ENCODE results near the gene HMCN2.
A peak's percentile ranks its signal among the peaks of the same experiment; 100 is the strongest.

The HMCN2 gene

DNA sequence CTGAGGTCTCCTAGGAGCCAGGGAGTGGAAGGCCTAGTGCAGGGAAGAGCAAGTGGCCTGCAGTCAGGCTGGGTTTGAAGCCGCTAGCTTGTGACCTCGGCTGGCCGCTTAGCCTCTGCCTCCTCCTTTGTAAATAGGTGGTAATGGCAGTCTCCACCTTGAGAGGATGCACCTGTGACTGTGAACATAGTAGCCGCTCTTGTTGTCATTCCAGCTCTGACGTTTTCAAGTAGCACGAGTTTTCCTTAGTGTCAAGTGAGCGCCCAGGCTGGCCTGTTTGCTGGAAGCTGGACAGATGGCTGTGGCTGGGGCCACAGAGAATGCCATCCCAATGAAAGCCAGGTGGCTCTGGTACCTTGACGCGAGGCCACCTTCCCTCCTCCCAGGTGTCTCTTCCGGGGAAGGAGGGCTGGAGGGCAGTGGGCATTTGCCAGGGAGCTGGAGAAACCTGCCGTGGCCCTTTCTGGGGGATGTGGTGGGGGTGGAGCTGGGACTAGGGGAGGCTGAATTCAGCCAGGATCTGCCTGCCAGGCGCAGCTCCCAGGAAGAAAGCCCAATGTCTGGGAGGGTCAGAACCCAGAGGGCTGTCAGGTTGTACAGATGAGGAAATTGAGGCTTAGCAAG, 181.7 kb downstream of the HMCN2 start:
- DNase-seq (ENCODE audit: low read depth in 2 of 3, low spot score in 1 of 3) = no peak

DNA sequence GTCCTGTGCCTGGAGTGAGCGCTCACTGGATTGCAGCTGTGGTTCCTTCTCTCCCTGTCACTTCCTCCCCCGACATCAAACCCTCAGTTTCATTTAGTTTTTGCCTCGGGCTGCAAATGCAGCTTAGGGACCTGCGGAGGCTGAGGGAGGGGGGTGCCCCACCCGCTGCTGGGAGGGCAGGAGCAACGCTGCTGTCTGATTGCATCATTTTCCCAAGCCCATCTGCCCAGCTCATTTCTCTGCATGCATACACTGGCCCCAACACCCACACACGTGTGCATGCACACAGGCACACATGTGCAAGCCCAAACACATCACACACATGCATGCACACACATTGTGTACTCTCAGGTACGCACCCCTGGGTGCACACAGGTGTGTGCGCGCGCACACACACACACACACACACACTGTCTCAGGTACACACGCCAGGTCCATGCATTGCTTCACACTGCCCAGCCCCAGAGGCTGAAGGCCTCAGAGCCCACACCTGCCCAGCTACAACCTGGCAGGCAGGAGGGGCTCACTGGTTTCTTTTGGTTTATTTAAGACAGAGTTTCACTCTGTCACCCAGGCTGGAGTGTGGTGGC, 182.6 kb downstream of the HMCN2 start:
- no peak for DNase-seq (ENCODE audit: low read depth in 2 of 3, low spot score in 1 of 3)

DNA sequence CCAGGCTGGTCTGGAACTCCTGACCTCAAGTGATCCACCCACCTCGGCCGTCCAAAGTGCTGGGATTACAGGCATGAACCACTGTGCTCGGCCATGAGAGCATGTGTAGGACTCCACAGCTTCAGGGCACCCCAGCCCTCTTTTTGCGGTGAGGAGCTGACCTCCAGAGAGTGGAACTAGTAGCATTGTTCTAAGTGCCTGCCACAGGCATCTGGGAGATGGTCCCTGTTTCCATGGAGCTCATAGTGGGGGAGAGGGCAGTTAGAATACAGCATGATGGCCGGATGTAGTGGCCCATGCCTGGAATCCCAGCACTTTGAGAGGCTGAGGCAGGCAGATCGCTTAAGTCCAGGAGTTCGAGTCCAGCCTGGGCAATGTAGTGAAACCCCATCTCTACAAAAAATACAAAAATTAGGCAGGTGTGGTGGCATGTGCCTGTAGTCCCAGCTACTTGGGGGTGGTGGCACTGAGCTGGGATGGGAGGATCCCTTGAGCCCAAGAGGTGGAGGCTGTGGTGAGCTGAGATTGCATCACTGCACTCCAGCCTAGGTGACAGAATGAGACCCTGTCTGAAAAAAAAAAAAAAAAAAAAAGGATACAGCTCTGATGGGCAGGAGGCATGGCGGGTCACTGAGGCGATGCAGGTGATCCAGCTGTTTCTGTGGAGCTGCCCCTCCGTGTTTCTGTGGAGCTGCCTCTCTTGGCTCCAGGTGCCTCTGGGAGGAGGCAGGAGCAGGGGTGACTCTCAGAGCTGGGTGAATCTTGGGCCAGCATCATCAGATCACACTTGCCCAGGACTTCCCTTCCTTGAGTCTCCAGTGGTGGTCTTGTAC, 183.4 kb downstream of the HMCN2 start:
- no peak for DNase-seq (ENCODE audit: low read depth in 2 of 3, low spot score in 1 of 3)

DNA sequence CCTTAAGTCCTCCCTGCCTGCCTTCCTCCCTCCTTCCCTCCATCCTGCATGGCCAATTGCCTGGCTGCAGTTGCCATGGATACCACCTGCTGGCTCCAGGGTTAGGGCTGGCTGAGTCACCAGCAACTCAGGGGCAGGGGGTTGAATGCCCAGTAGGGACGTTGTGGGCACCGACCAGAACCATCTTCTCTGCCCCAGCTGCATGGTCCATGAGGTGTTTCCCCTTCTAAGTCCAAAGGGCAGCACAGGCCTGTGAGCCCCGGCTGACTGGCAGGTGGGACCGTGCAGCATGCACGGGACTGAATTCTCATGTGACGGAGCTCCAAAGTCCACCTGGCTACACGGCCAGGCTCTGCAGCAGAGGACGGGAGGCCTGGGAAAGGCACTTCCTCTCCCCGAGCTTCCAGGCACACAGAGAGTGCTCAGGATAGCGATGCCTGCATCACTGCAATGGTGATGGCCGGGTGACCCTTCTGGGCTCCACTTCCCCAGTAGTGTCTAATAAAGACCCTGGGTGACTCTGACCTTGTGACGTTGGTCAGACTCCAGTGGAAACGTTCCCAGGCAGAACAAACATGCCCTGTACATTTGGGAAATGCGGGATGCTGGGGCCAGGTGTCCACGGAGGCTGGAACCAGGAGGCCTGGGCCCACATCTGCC, 184.9 kb downstream of the HMCN2 start:
- DNase-seq (ENCODE audit: low read depth in 2 of 3, low spot score in 1 of 3) = no peak

DNA sequence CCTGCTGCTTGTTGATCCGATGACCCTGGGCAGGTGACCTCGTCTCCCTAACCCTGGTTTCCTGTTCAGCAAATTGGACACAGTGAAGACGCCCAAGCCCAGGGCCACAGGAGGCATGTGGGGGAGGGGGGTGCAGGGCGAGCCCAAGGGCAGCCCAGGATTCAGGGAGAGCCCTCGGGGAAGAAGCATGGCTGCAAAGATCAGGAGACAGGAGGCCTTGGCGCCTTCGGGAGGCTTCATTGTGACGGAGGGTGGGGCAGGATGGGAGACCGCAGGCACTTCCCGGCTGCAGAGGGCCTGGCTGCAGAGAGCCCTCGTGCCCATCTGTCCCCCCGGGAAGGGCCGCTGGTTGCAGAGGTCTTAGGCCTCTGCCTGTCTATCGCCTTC, 185.4 kb downstream of the HMCN2 start:
- DNase-seq (ENCODE audit: low read depth in 2 of 3, low spot score in 1 of 3) = no peak

DNA sequence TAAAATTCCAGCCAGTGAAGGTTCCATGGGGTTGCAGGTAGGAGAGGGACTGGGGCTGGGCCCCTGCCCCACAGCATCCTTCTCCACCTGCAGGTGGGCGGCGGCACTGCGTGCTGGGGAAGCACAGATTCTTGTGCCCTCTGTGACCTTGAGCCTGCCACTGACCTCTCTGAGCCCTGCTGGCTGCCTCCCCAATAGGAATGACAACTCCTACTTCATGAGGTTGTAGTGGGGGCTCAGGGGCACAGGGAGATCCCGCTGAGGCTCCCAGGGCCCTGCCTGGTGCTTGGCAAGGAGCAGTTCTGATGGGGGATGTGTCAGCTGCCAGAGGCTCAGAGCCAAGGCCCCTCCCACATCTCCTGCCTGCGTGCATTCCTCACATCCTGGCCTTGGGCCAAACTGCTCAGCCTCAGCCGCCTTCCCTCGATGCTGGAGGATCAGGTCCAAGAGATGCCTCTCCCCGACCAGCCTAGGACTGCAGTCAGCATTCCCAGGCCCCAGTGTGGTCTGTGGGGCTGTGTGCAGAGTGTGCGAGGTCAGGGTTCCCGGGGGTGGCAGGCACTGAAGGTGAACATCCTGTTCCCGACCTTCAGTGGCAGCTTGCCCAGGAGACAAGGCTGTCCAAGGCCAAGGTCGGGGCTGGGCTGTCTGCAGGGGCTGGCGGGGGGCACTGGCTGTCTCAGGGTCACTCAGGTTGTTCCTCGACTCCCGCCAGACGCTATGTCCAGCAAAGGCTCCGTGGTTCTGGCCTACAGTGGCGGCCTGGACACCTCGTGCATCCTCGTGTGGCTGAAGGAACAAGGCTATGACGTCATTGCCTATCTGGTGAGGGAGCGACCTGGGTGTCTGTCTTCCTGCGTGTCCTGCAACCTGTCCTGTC, 186.2 kb downstream of the HMCN2 start:
- DNase-seq (ENCODE audit: low read depth in 2 of 3, low spot score in 1 of 3) = peak in 2 of 3 donors; percentile 8 to 11

DNA sequence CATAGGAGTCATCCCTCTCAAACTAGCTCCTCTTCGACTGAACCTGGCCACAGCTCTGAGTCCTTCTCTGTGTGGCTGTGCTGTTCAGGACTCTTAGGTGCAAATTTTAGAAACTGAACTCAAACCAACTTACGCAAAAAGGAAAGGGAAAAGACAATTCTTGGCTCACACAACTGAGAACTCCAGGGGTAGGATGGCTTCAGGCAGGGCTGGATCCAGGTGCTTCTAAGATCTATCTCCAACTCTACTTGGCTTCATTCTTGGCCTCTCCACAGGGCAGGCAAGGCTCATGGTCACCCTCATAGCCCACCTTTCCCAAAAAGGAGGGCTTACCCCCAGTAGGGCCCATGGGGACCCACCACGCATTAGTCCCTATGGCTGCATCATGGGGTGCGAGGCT, 187.3 kb downstream of the HMCN2 start:
- no peak for DNase-seq (ENCODE audit: low read depth in 2 of 3, low spot score in 1 of 3)

DNA sequence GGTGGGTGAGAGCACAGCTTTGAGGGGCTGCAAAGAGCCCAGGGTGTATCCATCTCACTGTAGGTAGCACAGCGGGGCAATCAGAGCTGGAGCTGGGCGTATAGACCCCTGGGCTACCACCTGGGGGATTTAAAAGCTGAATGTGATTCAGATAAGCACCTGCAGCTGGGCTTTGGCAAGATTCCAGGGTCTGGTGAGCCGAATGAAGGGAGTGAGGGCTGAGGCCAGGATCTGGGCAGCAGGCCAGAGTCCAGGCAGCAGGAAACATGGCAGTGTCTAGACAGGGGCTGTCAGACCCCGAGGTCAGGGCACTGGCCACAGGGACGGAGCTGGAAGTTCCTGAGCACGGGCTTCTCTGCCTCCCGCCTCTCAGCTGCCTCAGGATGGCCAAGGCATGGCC, 187.9 kb downstream of the HMCN2 start:
- no peak for DNase-seq (ENCODE audit: low read depth in 2 of 3, low spot score in 1 of 3)

DNA sequence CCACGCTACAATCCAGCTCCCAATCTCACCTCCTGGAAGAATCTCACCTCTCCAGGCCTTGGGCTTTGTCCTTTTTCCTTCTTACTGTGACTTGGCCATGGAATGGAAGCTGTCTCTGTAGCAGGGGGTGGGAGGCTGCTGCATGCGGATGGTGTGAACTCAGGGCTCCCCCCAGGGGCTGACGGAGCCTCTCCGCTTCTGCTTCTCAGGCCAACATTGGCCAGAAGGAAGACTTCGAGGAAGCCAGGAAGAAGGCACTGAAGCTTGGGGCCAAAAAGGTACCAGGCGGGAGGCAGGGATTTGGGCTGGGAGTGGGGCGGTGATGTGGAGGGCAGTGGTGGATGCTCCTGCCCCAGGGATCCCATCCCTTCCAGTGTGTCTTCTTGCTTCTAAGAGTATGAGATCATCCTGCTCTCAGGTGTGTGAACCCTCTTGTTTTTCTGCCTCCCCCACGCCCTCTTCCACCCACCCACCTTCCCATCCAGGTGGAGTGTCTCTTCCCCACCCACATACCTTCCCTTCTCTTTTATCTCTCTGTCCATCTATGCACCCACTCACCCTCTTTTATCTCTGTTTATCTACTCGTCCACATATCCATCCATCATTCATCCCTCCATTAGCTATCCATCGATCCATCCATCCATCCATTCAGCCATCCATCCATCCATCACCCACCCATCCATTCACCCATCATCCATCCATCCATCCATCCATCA, 188.7 kb downstream of the HMCN2 start:
- no peak for DNase-seq (ENCODE audit: low read depth in 2 of 3, low spot score in 1 of 3)

DNA sequence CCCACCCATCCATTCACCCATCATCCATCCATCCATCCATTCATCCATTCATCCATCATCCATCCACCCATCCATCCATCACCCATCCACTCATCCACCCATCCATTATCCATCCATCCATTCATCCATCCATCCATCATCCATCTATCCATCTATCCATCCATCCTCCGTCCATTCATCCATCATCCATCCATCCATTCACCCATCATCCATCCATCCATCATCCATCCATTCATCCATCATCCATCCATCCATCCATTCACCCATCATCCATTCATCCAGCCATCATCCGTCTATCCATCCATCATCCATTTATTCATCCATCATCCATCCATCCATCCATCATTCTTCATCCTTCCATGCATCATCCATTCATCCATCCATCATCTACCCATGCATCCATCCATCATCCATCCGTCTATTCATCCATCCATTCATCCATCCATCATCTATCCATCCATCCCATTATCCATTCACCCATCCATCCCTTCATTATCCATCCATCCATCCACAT, 189.3 kb downstream of the HMCN2 start:
- no peak for DNase-seq (ENCODE audit: low read depth in 2 of 3, low spot score in 1 of 3)

DNA sequence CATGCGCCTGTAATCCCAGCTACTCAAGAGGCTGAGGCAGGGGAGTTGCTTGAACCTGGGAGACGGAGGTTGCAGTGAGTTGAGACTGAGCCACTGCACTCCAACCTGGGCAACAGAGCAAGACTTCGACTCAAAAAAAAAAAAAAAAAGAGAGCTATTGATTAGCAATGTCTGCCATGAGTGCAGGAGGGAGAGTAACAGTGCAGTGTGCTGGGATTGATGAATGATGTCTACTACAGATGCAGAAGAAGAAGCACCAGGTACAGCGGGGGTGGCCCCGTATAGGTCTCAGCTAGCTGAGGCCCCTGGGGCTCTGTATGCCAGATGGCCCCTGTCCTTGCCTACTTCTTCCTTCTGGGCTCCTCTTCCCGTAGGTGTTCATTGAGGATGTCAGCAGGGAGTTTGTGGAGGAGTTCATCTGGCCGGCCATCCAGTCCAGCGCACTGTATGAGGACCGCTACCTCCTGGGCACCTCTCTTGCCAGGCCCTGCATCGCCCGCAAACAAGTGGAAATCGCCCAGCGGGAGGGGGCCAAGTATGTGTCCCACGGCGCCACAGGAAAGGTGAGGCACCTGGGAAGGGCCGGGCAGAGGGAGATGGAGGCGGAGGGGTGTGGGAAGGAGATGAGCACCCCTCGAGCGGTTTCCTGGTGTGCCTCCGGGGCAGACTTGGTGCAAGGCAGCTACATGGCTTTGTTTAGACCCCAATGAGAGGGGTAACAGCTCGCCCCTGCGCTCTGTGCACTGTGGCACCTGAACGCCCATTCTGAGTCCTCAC, 192.7 kb downstream of the HMCN2 start:
- no peak for DNase-seq (ENCODE audit: low read depth in 2 of 3, low spot score in 1 of 3)

DNA sequence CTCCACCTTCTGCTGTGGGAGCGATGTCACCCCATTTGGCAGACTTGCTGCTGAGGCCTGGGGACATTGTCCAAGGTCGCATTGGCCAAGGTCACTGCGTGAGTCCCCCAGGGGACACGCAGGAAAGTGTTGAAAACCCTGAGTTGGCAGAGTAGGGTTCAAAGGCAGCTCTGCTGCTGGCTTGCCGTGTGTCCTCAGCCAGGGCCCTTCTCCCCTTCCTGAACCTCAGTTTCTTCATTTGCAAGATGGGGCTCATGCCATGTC, 193.2 kb downstream of the HMCN2 start:
- no peak for DNase-seq (ENCODE audit: low read depth in 2 of 3, low spot score in 1 of 3)

DNA sequence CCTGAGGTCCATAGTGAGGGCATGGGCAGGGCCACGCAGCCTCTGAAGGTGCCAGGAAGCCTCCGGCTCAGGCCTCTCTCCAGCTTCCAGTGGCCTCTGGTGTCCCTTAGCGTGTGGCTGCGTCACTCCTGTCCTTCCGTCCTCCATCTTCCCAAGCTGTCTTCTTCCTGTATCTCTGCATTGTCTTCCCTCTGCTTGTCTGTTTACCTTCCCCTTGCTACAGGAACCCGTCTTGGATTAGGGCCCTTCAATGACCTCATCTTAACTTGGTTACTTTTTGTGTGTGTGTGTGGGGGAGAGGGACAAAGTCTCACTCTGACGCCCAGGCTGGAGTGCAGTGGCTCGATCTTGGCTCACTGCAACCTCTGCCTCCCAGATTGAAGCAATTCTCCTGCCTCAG, 193.6 kb downstream of the HMCN2 start:
- no peak for DNase-seq (ENCODE audit: low read depth in 2 of 3, low spot score in 1 of 3)

DNA sequence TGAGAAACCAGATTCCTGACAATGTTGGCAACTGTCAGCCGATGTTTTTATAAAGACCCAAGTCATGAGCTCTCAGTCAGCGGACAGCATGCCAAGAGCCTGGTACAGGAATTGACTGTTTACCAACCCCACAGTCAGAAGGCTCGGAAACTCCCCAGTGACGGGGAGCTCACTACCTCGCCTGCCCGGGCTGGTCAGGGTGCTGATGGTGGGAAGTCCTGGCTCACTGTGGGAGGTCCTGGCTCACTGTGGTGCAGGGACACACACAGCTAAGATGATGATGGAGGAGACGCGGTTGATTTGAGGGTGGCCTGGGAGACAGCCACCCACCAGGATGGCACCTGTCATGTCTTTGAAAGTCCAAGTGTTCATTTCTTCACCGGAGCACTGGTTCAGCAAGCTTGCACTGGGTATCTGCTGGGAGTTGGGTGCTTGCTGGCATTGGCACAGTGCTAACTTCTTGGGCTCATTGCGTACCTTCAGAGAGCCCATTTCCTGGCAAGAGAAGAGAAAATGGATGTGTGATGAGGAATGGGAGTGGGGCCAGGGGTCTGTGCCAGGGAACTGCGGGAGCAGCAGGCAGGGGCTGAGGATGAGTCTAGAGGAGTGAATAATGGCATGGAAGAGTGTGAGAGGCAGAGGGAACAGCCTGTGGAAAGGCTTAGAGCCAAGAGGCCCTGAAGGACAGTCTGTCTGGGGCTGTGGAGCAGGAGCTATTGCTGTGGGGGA, 194.5 kb downstream of the HMCN2 start:
- DNase-seq (ENCODE audit: low read depth in 2 of 3, low spot score in 1 of 3) = no peak

DNA sequence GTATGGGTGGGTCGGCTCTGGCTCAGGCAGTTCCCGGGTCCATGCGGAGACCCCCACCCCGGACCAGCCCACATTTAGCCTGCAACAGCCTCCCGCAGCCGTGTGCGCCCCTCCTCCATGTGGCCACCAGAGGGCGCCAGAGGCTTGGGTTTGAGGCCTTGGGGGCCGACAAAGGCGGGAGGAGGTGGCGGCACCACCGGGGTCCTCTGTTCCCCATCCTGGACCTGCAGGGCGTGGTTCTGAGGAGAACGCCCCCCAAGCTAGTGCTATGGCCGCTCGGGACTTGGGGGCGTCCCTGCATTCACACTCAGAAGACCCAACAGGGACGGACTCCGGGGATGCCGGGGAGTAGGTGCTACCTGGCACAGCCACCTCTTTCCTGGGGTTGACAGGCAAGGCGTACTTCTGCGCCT, 195.7 kb downstream of the HMCN2 start:
- DNase-seq (ENCODE audit: low read depth in 2 of 3, low spot score in 1 of 3) = peak; percentile 33 to 62 (median 58)

DNA sequence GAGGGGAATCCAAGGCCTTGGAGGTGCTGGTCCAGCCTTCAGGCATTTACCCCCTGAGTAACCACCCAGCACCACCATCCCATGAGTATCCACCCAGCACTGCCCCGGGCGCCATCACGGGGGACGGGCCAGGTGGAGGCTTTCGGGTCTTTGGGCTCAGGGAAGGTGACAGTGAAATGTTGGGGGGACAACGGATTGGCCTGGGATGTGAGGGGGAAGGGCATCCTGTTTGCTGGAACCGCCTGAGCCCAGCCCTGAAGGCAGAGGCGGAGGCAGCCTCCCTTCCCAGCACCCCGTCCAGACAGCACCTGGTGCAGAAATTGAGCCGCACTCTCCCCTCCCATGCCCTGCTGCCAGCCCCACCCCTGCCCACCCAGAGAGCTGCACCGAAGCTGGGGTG, 196.2 kb downstream of the HMCN2 start:
- no peak for DNase-seq (ENCODE audit: low read depth in 2 of 3, low spot score in 1 of 3)

DNA sequence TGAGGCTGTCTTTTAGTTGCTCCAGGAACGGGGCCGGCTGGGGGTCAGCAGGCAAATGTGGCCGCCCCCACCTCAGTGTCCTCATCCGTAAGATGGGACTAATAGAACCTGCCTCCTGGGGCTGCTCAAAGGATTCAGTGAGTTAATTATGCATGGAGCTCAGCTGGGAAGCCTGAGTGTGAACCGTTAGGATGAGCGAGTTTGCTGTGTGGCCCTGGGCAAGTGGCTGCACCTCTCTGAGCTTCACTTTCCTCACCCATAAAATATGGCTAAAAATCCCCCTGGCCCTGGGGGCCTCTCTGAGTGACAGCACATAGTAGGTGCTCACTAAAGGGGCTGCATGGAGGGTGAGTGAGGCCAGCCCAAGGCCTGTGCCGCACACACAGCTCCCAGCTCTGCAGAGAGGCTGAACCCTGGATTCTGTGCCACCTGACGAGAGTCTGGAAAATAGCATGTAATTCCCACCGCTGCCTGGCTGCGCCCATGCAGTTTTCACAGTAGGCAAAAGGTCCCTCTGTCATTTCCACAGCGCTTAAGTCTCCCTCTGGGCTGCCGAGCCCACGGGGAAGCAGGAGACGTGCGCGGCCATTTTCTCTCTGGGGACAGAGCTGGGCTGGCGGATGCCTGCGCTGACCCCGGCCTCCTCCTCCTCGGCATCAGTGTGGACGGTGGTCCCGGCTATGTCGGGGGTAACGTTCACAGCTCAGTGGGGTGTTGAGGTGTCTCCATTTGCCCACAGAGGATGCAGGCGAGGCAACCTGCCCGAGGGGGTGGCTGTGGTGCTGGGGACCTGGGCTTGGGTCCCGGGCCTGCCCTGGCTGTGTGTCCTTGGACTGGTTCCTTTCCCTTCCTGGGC, 197.4 kb downstream of the HMCN2 start:
- DNase-seq (ENCODE audit: low read depth in 2 of 3, low spot score in 1 of 3) = no peak

All from stimulated activated CD4-positive, alpha-beta T cell treated with anti-CD3 and anti-CD28 coated beads, Interleukin-12 subunit alpha, Interleukin-12 subunit beta, amount 100 ng/mL, for 48 hours (primary cell).